Adrenal gland (tissue), 5 donors: Measurements from ENCODE around the gene SYCE3.

Source experiments
- CTCF ChIP-seq, 6 experiments: fragments of 450-650 bp in 4 of 6; fragments of 200-600 bp in 2 of 6; sonication (generic) in 1 of 6; IDR thresholded peaks; 1 replicate in 5 of 6; 2 replicates in 1 of 6; pipeline versions ENCODE4 v1.5.1 to v1.8.0; 2016 to 2021; ENCODE audit warnings: antibody characterized with exemption in 6 of 6, mild to moderate bottlenecking in 2 of 6, moderate library complexity in 1 of 6
- POLR2A ChIP-seq, 2 donors: fragments of 450-650 bp; IDR thresholded peaks; one replicate each; pipeline ENCODE4 v1.6.1; 2017; ENCODE audit warnings: antibody characterized with exemption in 2 of 2, mild to moderate bottlenecking in 2 of 2, moderate library complexity in 1 of 2
- donor health status: DM: no; HTN: no; CAD: no.

DNA sequence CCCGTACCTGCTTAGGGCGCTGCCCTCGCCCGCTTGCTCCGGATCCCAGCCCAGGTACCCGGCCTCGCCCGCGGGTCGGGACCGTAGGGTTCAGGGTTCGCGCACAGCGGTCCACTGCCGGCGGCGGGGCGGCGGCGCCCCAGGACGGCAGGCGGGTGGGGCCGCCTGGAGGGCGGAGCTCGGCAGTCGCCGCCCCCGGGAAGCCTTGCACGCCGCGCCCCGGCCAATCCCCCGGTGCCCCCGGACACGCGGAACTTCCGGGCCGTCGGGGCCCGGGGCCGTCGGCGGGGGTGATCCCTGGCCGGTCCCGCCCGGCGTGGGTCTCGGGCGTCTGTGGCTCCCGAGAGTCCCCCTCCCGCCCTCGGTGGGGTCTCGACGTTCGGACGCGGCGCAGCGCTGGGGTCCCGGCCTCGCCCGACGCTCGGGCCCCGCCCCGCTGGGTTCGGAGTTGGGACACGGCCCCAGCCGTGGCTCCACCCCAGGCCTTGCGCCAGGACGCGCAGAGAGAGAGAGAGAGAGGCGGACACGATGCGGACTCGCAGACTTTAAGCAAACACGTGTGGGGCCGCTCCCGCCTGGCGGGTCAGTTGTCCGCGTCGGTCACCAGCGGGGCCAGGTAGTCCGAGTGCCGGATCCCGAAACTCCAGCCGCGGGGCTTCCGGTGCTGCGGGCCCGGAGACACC is 32.7 kb downstream of the SYCE3 start, which contains the start of gene TYMP:
- no peak for TF ChIP-seq CTCF (IDR thresholded peaks at IDR 0.05)
- TF ChIP-seq POLR2A (IDR thresholded peaks at IDR 0.05) = peak; percentile 17 to 36
